CD4-positive, alpha-beta T cell treated with Interleukin-12 subunit alpha and Interleukin-12 subunit beta, for 1 hour (primary cell): ENCODE data around the gene TSPYL4.
"Not testable (repeated sequence)": the region's sequence is repeated elsewhere in the genome, so short reads cannot be mapped to it uniquely, and the experiment has no call there.

Experiments used
- DNase-seq: peaks from one replicate; pipeline ENCODE4 v3.0.0-alpha.2; 2020

Gene TSPYL4

GRCh38 chr6:116253505-116254296, at the start of gene TSPYL4:
TSPYL4 (minus strand) TSS chr6:116254075; CDS start chr6:116254008, 67 bp downstream.
- DNase-seq, result peak; percentile 95

- DNase-seq, result no peak
Measured at GRCh38 chr6:116301104-116301503, 47.2 kb upstream of the TSPYL4 start.

GRCh38 chr6:116300566-116300965, 46.7 kb upstream of the TSPYL4 start:
- no peak for DNase-seq

- DNase-seq, result no peak
Measured at GRCh38 chr6:116298973-116299372, 45.1 kb upstream of the TSPYL4 start.

- DNase-seq, result no peak
Measured at GRCh38 chr6:116298273-116298672, 44.4 kb upstream of the TSPYL4 start.

- no peak for DNase-seq
Measured at GRCh38 chr6:116292553-116292952, 38.7 kb upstream of the TSPYL4 start.

GRCh38 chr6:116291701-116292396, 38.0 kb upstream of the TSPYL4 start:
- no peak for DNase-seq

GRCh38 chr6:116290799-116291198, 36.9 kb upstream of the TSPYL4 start:
- DNase-seq, result no peak

- DNase-seq, result no peak
Measured at GRCh38 chr6:116289876-116290275, 36.0 kb upstream of the TSPYL4 start.

- peak; percentile 52 for DNase-seq
Measured at GRCh38 chr6:116287689-116288282, 33.9 kb upstream of the TSPYL4 start.

- DNase-seq, result no peak
Measured at GRCh38 chr6:116286773-116287358, 33.0 kb upstream of the TSPYL4 start.

- not testable (repeated sequence) for DNase-seq
Measured at GRCh38 chr6:116284984-116285383, 31.1 kb upstream of the TSPYL4 start.

- no peak for DNase-seq
Measured at GRCh38 chr6:116283191-116283590, 29.3 kb upstream of the TSPYL4 start.

- DNase-seq, result no peak
Measured at GRCh38 chr6:116282698-116283097, 28.8 kb upstream of the TSPYL4 start.

GRCh38 chr6:116280933-116281316, 27.1 kb upstream of the TSPYL4 start:
- no peak for DNase-seq

- peak; percentile 30 for DNase-seq
Measured at GRCh38 chr6:116280161-116280932, 26.5 kb upstream of the TSPYL4 start.

GRCh38 chr6:116279232-116280160, 25.6 kb upstream of the TSPYL4 start, which contains the start of gene TSPYL1:
TSPYL1 (minus strand) TSS chr6:116279930; CDS start chr6:116279830, 100 bp downstream.
- peak; percentile 97 for DNase-seq

- no peak for DNase-seq
Measured at GRCh38 chr6:116278854-116279231, 25.0 kb upstream of the TSPYL4 start.

- DNase-seq, result no peak
Measured at GRCh38 chr6:116278481-116278829, 24.6 kb upstream of the TSPYL4 start.

GRCh38 chr6:116277124-116277523, 23.2 kb upstream of the TSPYL4 start:
- DNase-seq, result no peak

GRCh38 chr6:116271149-116271708, 17.4 kb upstream of the TSPYL4 start:
- no peak for DNase-seq
